GM15510 (cell line): ENCODE data around the gene CAPZB.

Experiments
- POLR2A ChIP-seq: IDR thresholded peaks from 3 replicates; pipeline ENCODE4 v1.6.1; 2011; ENCODE audit warnings: borderline replicate concordance; ENCODE audit not compliant: insufficient read length; ENCODE audit errors: extremely low read depth

The CAPZB gene

DNA sequence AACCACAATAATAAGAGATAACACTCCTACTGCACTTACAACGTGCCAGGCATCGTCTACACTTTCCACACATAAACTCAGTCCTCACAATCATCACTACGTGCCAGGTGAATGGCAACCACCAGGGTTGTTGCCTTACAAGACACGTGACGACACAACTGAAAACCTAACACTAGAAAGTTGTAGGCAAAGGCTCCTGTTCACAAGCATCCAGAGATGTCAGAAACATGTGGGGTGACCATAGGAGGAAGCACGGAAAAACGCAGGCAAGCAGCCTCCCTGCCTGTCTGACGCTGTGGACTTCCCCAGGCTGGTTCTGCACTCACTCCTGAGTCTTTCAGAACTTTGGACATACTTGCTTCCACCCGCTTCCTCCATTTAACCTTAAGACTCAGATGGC, 7.0 kb downstream of the CAPZB start:
- no peak for TF ChIP-seq POLR2A

- no peak for TF ChIP-seq POLR2A
Measured at GRCh38 chr1:19477284-19478249, 7.8 kb downstream of the CAPZB start.

GRCh38 chr1:19476450-19477190, 8.7 kb downstream of the CAPZB start:
- TF ChIP-seq POLR2A = no peak

DNA sequence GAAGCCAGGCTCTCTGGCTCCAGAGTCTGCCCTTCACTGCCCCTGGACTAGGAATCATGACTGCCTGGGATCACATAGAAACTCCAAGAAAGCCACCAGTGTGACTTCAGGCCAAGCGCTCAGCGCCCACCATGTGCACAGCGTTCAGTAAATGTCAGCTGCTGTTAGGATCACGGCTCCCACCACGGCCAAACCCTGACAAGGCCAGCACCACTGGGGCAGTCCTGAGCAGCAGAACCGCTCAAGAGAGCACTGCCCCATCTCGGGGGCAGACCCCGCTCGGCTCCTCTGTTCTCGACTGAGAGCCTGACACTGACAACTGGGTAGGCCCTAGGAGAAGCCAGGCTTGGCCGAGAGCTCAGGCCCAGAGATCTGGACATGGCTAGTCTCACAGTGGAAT, 10.0 kb downstream of the CAPZB start:
- TF ChIP-seq POLR2A = no peak

DNA sequence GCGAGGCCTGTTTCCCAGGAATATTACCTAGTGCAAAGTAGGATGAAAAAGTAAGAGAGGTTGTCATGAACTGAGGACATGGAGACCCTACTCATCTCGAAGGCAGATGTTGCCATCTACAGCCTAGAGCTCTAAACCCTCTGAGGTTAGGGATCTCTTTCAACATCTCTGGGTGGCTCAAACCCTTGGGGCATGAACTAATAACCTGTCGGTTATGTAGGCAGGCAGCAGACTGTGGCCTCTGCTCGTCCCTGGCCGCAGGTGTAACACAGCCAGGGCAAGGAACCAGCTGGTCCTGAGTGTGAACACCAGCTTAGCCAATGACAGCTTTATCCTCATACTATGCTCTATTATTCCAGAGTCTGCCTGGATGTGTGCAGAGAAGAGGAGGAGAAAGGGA, 13.2 kb downstream of the CAPZB start:
- TF ChIP-seq POLR2A = no peak

DNA sequence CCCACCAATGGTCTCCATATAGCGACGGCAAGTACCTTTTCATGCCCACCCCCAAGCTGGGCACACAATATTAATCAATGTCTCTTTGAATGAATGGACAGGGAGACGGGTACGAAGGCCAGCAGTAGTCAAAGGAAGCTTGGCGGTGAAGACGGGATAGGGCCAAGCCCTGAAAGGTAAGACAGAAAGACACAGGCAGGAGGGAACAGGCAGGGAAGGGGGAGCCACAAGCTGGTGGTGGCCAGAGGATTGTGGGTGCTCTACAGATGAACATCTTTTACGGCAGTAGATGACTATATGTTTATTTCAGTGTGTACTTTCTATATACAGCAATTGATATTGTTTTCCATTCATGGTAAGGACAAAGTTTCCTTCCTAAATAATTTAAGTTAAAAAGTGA, 16.3 kb downstream of the CAPZB start:
- no peak for TF ChIP-seq POLR2A

DNA sequence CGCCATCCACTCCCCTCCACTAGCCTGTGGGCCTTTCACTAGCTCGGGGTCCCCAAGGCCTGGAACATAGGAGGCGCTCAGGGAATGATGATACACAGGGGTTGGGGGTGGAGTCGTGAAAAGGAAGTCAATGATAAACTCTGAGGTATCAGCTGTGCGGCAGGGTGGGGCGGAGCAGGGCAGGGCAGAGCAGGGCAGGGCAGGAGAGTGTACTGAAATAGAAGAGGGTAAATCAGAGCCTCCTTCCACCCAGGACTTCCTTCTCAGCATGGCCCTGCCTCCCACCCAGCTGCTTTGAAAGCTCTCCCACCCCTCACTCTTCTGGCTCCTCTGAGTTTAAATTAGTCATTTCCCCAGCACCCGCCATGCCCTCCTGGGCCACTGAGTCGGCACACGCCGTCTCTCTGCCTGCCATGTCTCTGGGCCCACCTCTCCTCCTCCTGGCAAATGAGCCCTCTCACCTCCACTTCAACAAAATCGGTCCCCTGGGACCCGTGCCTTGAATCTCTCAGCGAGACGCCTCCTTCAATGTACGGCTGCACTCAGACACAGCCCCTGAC, 16.9 kb downstream of the CAPZB start:
- TF ChIP-seq POLR2A = no peak

GRCh38 chr1:19467199-19468187, 17.8 kb downstream of the CAPZB start:
- TF ChIP-seq POLR2A = no peak

GRCh38 chr1:19466112-19466561, 19.2 kb downstream of the CAPZB start:
- no peak for TF ChIP-seq POLR2A

- TF ChIP-seq POLR2A = no peak
Measured at GRCh38 chr1:19465650-19466049, 19.7 kb downstream of the CAPZB start.

GRCh38 chr1:19465123-19465522, 20.2 kb downstream of the CAPZB start:
- TF ChIP-seq POLR2A = no peak

GRCh38 chr1:19464696-19465095, 20.6 kb downstream of the CAPZB start:
- TF ChIP-seq POLR2A = no peak

GRCh38 chr1:19463504-19463803, 21.9 kb downstream of the CAPZB start:
- TF ChIP-seq POLR2A = no peak

GRCh38 chr1:19462781-19463503, 22.4 kb downstream of the CAPZB start:
- no peak for TF ChIP-seq POLR2A

- TF ChIP-seq POLR2A = no peak
Measured at GRCh38 chr1:19461220-19461554, 24.2 kb downstream of the CAPZB start.
